IMR-90 (cell line): ENCODE measurements around the gene UNC5B. TPM values are rescaled to one million over a fixed set of nuclear protein-coding genes. Genes with fewer than 3 reads are reported as not detected.

ENCODE experiments used
- ATAC-seq: fragments of 200-7000 bp; cut with Tn5 transposase; 2 replicates; pipeline ENCODE4 v1.9.1; 2020; ENCODE audit warnings: low read depth, mild to moderate bottlenecking, moderate library complexity
- BruUV-seq: library from RNA; stranded (reverse); fragments of 400-500 nt; replicated peaks from 2 replicates; lab custom pipeline; 2021; lab: Mats Ljungman, UMichigan
- CTCF ChIA-PET: fragments of 300-600 bp; formaldehyde crosslinking; extraction: SDS; loops from one replicate; lab custom pipeline; 2021; ENCODE audit warnings: antibody characterized with exemption; lab: Yijun Ruan, JAX
- POLR2A ChIA-PET: fragments of 300-600 bp; sonication (Branson Sonifier 250); formaldehyde crosslinking; loops from one replicate; lab custom pipeline; 2022; ENCODE audit warnings: antibody characterized with exemption; ENCODE audit not compliant: unreplicated experiment; lab: Charles Lee
- DNase-seq: peaks from one replicate; pipeline ENCODE4 v3.0.0; 2013
- H2AFZ ChIP-seq: replicated peaks from 2 replicates; pipeline ENCODE3; 2013; ENCODE audit warnings: low read length, mild to moderate bottlenecking; ENCODE audit not compliant: poor library complexity
- H2AK5ac ChIP-seq: 2 replicates; pipeline ENCODE4 v1.6.1; 2013; ENCODE audit warnings: low read depth, low read length, inconsistent platforms
- H2AK9ac ChIP-seq: replicated peaks from 2 replicates; pipeline ENCODE3; 2013; ENCODE audit warnings: mild to moderate bottlenecking, low read depth, low read length, moderate library complexity; ENCODE audit not compliant: poor library complexity
- H2BK120ac ChIP-seq: 2 replicates; pipeline ENCODE4 v1.6.1; 2013; ENCODE audit warnings: low read depth, low read length, inconsistent platforms
- H2BK15ac ChIP-seq: 3 replicates; pipeline ENCODE4 v1.6.1; 2013; ENCODE audit warnings: low read depth, low read length, inconsistent platforms
- H2BK20ac ChIP-seq: 2 replicates; pipeline ENCODE4 v1.6.1; 2013; ENCODE audit warnings: low read depth, mild to moderate bottlenecking, inconsistent platforms, low read length, moderate library complexity
- H2BK5ac ChIP-seq: 2 replicates; pipeline ENCODE4 v1.6.1; 2013; ENCODE audit warnings: mild to moderate bottlenecking, low read depth, low read length, inconsistent platforms; ENCODE audit not compliant: poor library complexity, severe bottlenecking
- H3K14ac ChIP-seq: replicated peaks from 2 replicates; pipeline ENCODE4 v1.6.1; 2013; ENCODE audit warnings: low read depth, low read length, inconsistent platforms
- H3K18ac ChIP-seq: 2 replicates; pipeline ENCODE4 v1.6.1; 2013; ENCODE audit warnings: low read depth, low read length, control low read depth
- H3K23ac ChIP-seq: 2 replicates; pipeline ENCODE4 v1.6.1; 2013; ENCODE audit warnings: low read depth, low read length, inconsistent platforms
- H3K27ac ChIP-seq: 2 replicates; pipeline ENCODE4 v1.5.1; 2013; ENCODE audit warnings: mild to moderate bottlenecking, control low read depth, low read length; ENCODE audit not compliant: insufficient read depth
- H3K27me3 ChIP-seq: 2 replicates; pipeline ENCODE4 v1.6.1; 2013; ENCODE audit warnings: low read length; ENCODE audit not compliant: control insufficient read depth, insufficient read depth
- H3K36me3 ChIP-seq: 2 replicates; pipeline ENCODE4 v1.6.1; 2013; ENCODE audit warnings: low read length, mixed read lengths; ENCODE audit not compliant: control insufficient read depth, insufficient read depth
- H3K4ac ChIP-seq: 2 replicates; pipeline ENCODE4 v1.6.1; 2013; ENCODE audit warnings: low read depth, low read length, inconsistent platforms
- H3K4me1 ChIP-seq: 2 replicates; pipeline ENCODE4 v1.6.1; 2013; ENCODE audit warnings: low read length, mixed read lengths; ENCODE audit not compliant: control insufficient read depth, insufficient read depth
- H3K4me2 ChIP-seq: 2 replicates; pipeline ENCODE4 v1.6.1; 2013; ENCODE audit warnings: low read depth, mild to moderate bottlenecking, control low read depth, low read length, moderate library complexity
- H3K4me3 ChIP-seq: 2 replicates; pipeline ENCODE4 v1.5.1; 2013; ENCODE audit warnings: low read depth, mild to moderate bottlenecking, control low read depth, low read length, moderate library complexity; ENCODE audit not compliant: insufficient read depth
- H3K56ac ChIP-seq: 2 replicates; pipeline ENCODE4 v1.6.1; 2013; ENCODE audit warnings: low read length, inconsistent platforms; ENCODE audit not compliant: insufficient read depth; ENCODE audit errors: extremely low read depth
- H3K79me1 ChIP-seq, 2 experiments: 2 replicates each; pipeline ENCODE4 v1.6.1; 2013; ENCODE audit warnings: low read length in 2 of 2, inconsistent platforms in 1 of 2, low read depth in 1 of 2
- H3K9ac ChIP-seq: 2 replicates; pipeline ENCODE4 v1.6.1; 2013; ENCODE audit warnings: low read depth, low read length, control low read depth
- H3K9me1 ChIP-seq: 2 replicates; pipeline ENCODE4 v1.6.1; 2013; ENCODE audit warnings: low read length, inconsistent platforms; ENCODE audit not compliant: insufficient read depth
- H3K9me3 ChIP-seq: 2 replicates; pipeline ENCODE4 v1.6.1; 2013; ENCODE audit warnings: low read length; ENCODE audit not compliant: control insufficient read depth, insufficient read depth
- H4K20me1 ChIP-seq: 2 replicates; pipeline ENCODE4 v1.6.1; 2013; ENCODE audit warnings: low read length, inconsistent platforms; ENCODE audit not compliant: insufficient read depth
- H4K5ac ChIP-seq: 2 replicates; pipeline ENCODE4 v1.6.1; 2013; ENCODE audit warnings: mild to moderate bottlenecking, low read depth, low read length, control low read depth
- H4K8ac ChIP-seq, 2 experiments: 2 replicates each; pipeline ENCODE4 v1.6.1; 2013; ENCODE audit warnings: low read depth in 2 of 2, low read length in 2 of 2, control low read depth in 1 of 2, inconsistent platforms in 1 of 2
- H4K91ac ChIP-seq: 2 replicates; pipeline ENCODE4 v1.6.1; 2013; ENCODE audit warnings: low read depth, low read length, inconsistent platforms; ENCODE audit not compliant: insufficient read depth
- ELK1 ChIP-seq: fragments of 150-350 bp; IDR thresholded peaks from 2 replicates; pipeline ENCODE4 v1.6.1; 2016; ENCODE audit warnings: low read depth, mild to moderate bottlenecking, low read length, moderate library complexity, borderline replicate concordance
- MXI1 ChIP-seq: IDR thresholded peaks from 2 replicates; pipeline ENCODE4 v1.6.1; 2012; ENCODE audit warnings: low read depth, mild to moderate bottlenecking, low read length, moderate library complexity, borderline replicate concordance
- RAD21 ChIP-seq: IDR thresholded peaks from 2 replicates; pipeline ENCODE4 v1.6.1; 2012; ENCODE audit warnings: low read length, improper control_type of control experiment
- RCOR1 ChIP-seq: IDR thresholded peaks from 2 replicates; pipeline ENCODE4 v1.6.1; 2012; ENCODE audit warnings: mild to moderate bottlenecking, low read length, improper control_type of control experiment; ENCODE audit not compliant: insufficient replicate concordance
- RFX5 ChIP-seq: IDR thresholded peaks from 2 replicates; pipeline ENCODE4 v1.8.0; 2012; ENCODE audit warnings: low read depth, mild to moderate bottlenecking, low read length, moderate library complexity
- SMC3 ChIP-seq: fragments of 150-350 bp; IDR thresholded peaks from 2 replicates; pipeline ENCODE4 v1.6.1; 2016; ENCODE audit warnings: low read depth, mild to moderate bottlenecking, antibody characterized with exemption, low read length, moderate library complexity
- WGBS, 2 experiments: methylation state at CpG; one replicate each; pipeline versions ENCODE4 v1.1.5 to v1.1.7; 2013; ENCODE audit warnings: missing lambda C conversion rate in 2 of 2; ENCODE audit not compliant: insufficient read length in 1 of 2; ENCODE audit errors: extremely low coverage in 2 of 2; 5-methylcytosine and 5-hydroxymethylcytosine counted together
- dilution Hi-C: fragments of 300-500 bp; cut with HindIII; formaldehyde crosslinking; loops from one replicate; pipeline ENCODE4 v1.14.3; 2018; ENCODE audit warnings: low sequenced_read_pairs; ENCODE audit not compliant: unreplicated experiment
- in situ Hi-C: fragments of 300-500 bp; cut with MboI; formaldehyde crosslinking; loops from 3 replicates; pipeline ENCODE4 v1.14.3; 2019; ENCODE audit warnings: low sequenced_read_pairs, inconsistent platforms, mixed read lengths
- intact Hi-C: fragments of 100-400 bp; cut with micrococcal nuclease; formaldehyde crosslinking; loops from 2 replicates; pipeline ENCODE4 v1.10.0; 2022
- polyA plus RNA-seq, 3 experiments: library from polyadenylated mRNA; depleted of rRNA; stranded (reverse); fragments of >200 nt; gene quantifications; 2 replicates each; pipeline ENCODE4 v1.2.3, GENCODE V29; 2012; ENCODE audit warnings: low replicate concordance in 1 of 3
- total RNA-seq: library from RNA; depleted of rRNA; stranded (reverse); fragments of >200 nt; gene quantifications from 2 replicates; pipeline ENCODE4 v1.2.3, GENCODE V29; 2012

The UNC5B gene
- total and polyA plus RNA-seq, 2 of the 4 experiments (the other 2 are of a cell fraction): 1.6 to 4.2 TPM

GRCh38 chr10:71287456-71287855, 75.1 kb downstream of the UNC5B start:
- no peak overlapping the region for H2AK5ac ChIP-seq
- H3K14ac ChIP-seq: no peak overlapping the region
- H3K4me2 ChIP-seq: no peak overlapping the region
- no peak for ATAC-seq
- H3K27me3 ChIP-seq: no peaks in the 10 kb centered on the region
- no peak overlapping the region for H3K9ac ChIP-seq
- H4K8ac ChIP-seq: no peak overlapping the region
- H3K18ac ChIP-seq: no peak overlapping the region
- no peak overlapping the region for H2BK5ac ChIP-seq
- POLR2A ChIA-PET: no interaction called here
- H4K91ac ChIP-seq: no peak overlapping the region
- in situ Hi-C loops: loop anchor here (5.0 kb wide), 1 partner anchor 360 kb away; no protein-coding TSS in a partner anchor
- H3K9me3 ChIP-seq: no peaks in the 10 kb centered on the region
- H2AK9ac ChIP-seq: no peak overlapping the region
- no peak for DNase-seq
- no TSS peak for BruUV-seq
- H3K4me3 ChIP-seq: no peak overlapping the region
- H3K4ac ChIP-seq: no peak overlapping the region
- H3K23ac ChIP-seq: no peak overlapping the region
- TF ChIP-seq RAD21: no peak
- TF ChIP-seq MXI1: no peak
- TF ChIP-seq RFX5: no peak
- TF ChIP-seq SMC3: no peak
- no peak for TF ChIP-seq RCOR1
- no peak for TF ChIP-seq ELK1
- H3K36me3 ChIP-seq: peaks cover 6% of the 10 kb centered on the region; the same call in 1 of the 2 replicates
- no peak overlapping the region for H2BK15ac ChIP-seq
- H2BK120ac ChIP-seq: no peak overlapping the region
- H3K4me1 ChIP-seq: no peaks in the 10 kb centered on the region
- no peak overlapping the region for H3K56ac ChIP-seq
- no peak overlapping the region for H3K27ac ChIP-seq
- CTCF ChIA-PET: no interaction called here
- dilution Hi-C loops: no loop called here
- no peak overlapping the region for H2BK20ac ChIP-seq
- 76% methylated on average over 3 of the region's 14 CpGs; no CpG with 5 or more reads in 1 of the 2 experiments for WGBS, 2 experiments
- no peaks in the 10 kb centered on the region for H3K79me1 ChIP-seq
- H4K20me1 ChIP-seq: no peaks in the 10 kb centered on the region
- H4K5ac ChIP-seq: no peak overlapping the region
- H3K9me1 ChIP-seq: no peaks in the 10 kb centered on the region
- intact Hi-C loops: no loop called here
- no peak overlapping the region for H2AFZ ChIP-seq
